HG03196 (cell line): ENCODE measurements around the gene PRKG1.

Experiments
- ATAC-seq: cut with Tn5 transposase; IDR thresholded peaks from one replicate; pipeline ENCODE4 v1.9.1; 2021; ENCODE audit not compliant: unreplicated experiment

Gene PRKG1

GRCh38 chr10:51075873-51076229 is 1.6 kb downstream of the PRKG1 start:
- ATAC-seq, result no peak

- no peak for ATAC-seq
Observed at GRCh38 chr10:51076299-51076841, 2.1 kb downstream of the PRKG1 start.

GRCh38 chr10:51077074-51077473 is 2.8 kb downstream of the PRKG1 start:
- no peak for ATAC-seq

- no peak for ATAC-seq
Observed at GRCh38 chr10:51077507-51077906, 3.2 kb downstream of the PRKG1 start.

GRCh38 chr10:51079331-51079730 is 5.0 kb downstream of the PRKG1 start:
- no peak for ATAC-seq

- no peak for ATAC-seq
Observed at GRCh38 chr10:51079766-51080165, 5.5 kb downstream of the PRKG1 start.

GRCh38 chr10:51080311-51081006 is 6.2 kb downstream of the PRKG1 start:
- ATAC-seq, result no peak

- ATAC-seq, result no peak
Observed at GRCh38 chr10:51082857-51083256, 8.6 kb downstream of the PRKG1 start.

- no peak for ATAC-seq
Observed at GRCh38 chr10:51083356-51083853, 9.1 kb downstream of the PRKG1 start.

- no peak for ATAC-seq
Observed at GRCh38 chr10:51085204-51085603, 10.9 kb downstream of the PRKG1 start.

GRCh38 chr10:51086710-51087109 is 12.4 kb downstream of the PRKG1 start:
- no peak for ATAC-seq

GRCh38 chr10:51087114-51087513 is 12.8 kb downstream of the PRKG1 start:
- no peak for ATAC-seq

- no peak for ATAC-seq
Observed at GRCh38 chr10:51090190-51090589, 15.9 kb downstream of the PRKG1 start.

- no peak for ATAC-seq
Observed at GRCh38 chr10:51092402-51092801, 18.1 kb downstream of the PRKG1 start.

- no peak for ATAC-seq
Observed at GRCh38 chr10:51095444-51095843, 21.2 kb downstream of the PRKG1 start.

- no peak for ATAC-seq
Observed at GRCh38 chr10:51097546-51097945, 23.3 kb downstream of the PRKG1 start.

GRCh38 chr10:51100221-51100620 is 25.9 kb downstream of the PRKG1 start:
- ATAC-seq, result no peak

- ATAC-seq, result no peak
Observed at GRCh38 chr10:51103554-51104217, 29.4 kb downstream of the PRKG1 start.

- no peak for ATAC-seq
Observed at GRCh38 chr10:51106311-51106945, 32.1 kb downstream of the PRKG1 start.

- no peak for ATAC-seq
Observed at GRCh38 chr10:51108406-51108805, 34.1 kb downstream of the PRKG1 start.

- no peak for ATAC-seq
Observed at GRCh38 chr10:51109801-51110533, 35.7 kb downstream of the PRKG1 start.
